Epithelial cell of proximal tubule (primary cell): ENCODE results near the gene FSD2. TPM values are rescaled to one million over a fixed set of nuclear protein-coding genes. Genes with fewer than 3 reads are reported as not detected.
A peak's percentile ranks its signal among the peaks of the same experiment; 100 is the strongest.
"Not testable (repeated sequence)": the region's sequence is repeated elsewhere in the genome, so short reads cannot be mapped to it uniquely, and the experiment has no call there.

Experiments used
- DNase-seq: peaks from one replicate; pipeline ENCODE4 v3.0.0-alpha.2; 2011; ENCODE audit warnings: low read depth
- H3K4me3 ChIP-seq: 2 replicates; pipeline ENCODE4 v1.5.1; 2011; ENCODE audit warnings: low read depth, mild to moderate bottlenecking, low read length
- CTCF ChIP-seq: conservative IDR thresholded peaks from 2 replicates; pipeline ENCODE4 v1.5.1; 2012; ENCODE audit warnings: low read depth, mild to moderate bottlenecking, low read length
- total RNA-seq: library from RNA; depleted of rRNA; stranded (reverse); fragments of >200 nt; gene quantifications from 2 replicates; pipeline ENCODE4 v1.2.3, GENCODE V29; 2015

FSD2 gene
- total RNA-seq, 1 donor from 2014 or later: not detected

- no peak for DNase-seq
- TF ChIP-seq CTCF: no peak
- H3K4me3 ChIP-seq: no peak overlapping the region
Measured at GRCh38 chr15:82714016-82714415, 91.9 kb downstream of the FSD2 start.

GRCh38 chr15:82712036-82712435 lies 93.8 kb downstream of the FSD2 start:
- DNase-seq: no peak
- no peak for TF ChIP-seq CTCF
- H3K4me3 ChIP-seq: no peak overlapping the region

GRCh38 chr15:82710926-82711490 lies 94.9 kb downstream of the FSD2 start:
- no peak for TF ChIP-seq CTCF
- DNase-seq: no peak
- no peak overlapping the region for H3K4me3 ChIP-seq

GRCh38 chr15:82710208-82710555 lies 95.7 kb downstream of the FSD2 start:
- H3K4me3 ChIP-seq: peak overlapping the region; percentile 79
- TF ChIP-seq CTCF: no peak
- no peak for DNase-seq

GRCh38 chr15:82709421-82710207 lies 96.3 kb downstream of the FSD2 start, which contains the start of gene AP3B2:
TSS of gene AP3B2 (minus strand) at chr15:82709875. CDS start at chr15:82709706, 169 bp downstream.
- peak within 1 kb of the TSS; percentile 79 for H3K4me3 ChIP-seq
- peak; percentile 1 for DNase-seq
- TF ChIP-seq CTCF: no peak

GRCh38 chr15:82709081-82709420 lies 96.8 kb downstream of the FSD2 start:
- no peak for TF ChIP-seq CTCF
- H3K4me3 ChIP-seq: peak overlapping the region; percentile 79
- DNase-seq: no peak

GRCh38 chr15:82705856-82706255 lies 100.0 kb downstream of the FSD2 start:
- DNase-seq, H3K4me3 ChIP-seq: not testable (repeated sequence)

Other genes with a start within 250 kb of the FSD2 start
- gene CPEB1, start 158.7 kb downstream of the FSD2 start, total RNA-seq: 0.35 and 0.43 TPM in 2 replicates
- gene AP3B2, start 96.2 kb downstream of the FSD2 start, total RNA-seq: under 0.01 and 0.07 TPM in 2 replicates
- gene WHAMM, start 3.6 kb upstream of the FSD2 start, total RNA-seq: 6.0 TPM in 2 replicates
- 41.4 and 48.8 TPM in 2 replicates for gene HOMER2, start 146.7 kb upstream of the FSD2 start, total RNA-seq
- 35.8 and 40.5 TPM in 2 replicates for gene RAMAC, start 180.1 kb upstream of the FSD2 start, total RNA-seq
- 19.2 and 20.2 TPM in 2 replicates for gene C15orf40, start 205.6 kb upstream of the FSD2 start, total RNA-seq